Myometrial cell (primary cell): ENCODE data around the gene DUS4L. TPM values are rescaled to one million over a fixed set of nuclear protein-coding genes. Genes with fewer than 3 reads are reported as not detected.

Experiments
- total RNA-seq: library from RNA; depleted of rRNA; stranded (reverse); fragments of >200 nt; gene quantifications from 2 replicates; pipeline ENCODE4 v1.2.3, GENCODE V29; 2015

Gene DUS4L, protein sequence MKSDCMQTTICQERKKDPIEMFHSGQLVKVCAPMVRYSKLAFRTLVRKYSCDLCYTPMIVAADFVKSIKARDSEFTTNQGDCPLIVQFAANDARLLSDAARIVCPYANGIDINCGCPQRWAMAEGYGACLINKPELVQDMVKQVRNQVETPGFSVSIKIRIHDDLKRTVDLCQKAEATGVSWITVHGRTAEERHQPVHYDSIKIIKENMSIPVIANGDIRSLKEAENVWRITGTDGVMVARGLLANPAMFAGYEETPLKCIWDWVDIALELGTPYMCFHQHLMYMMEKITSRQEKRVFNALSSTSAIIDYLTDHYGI
- total RNA-seq: 10.5 and 11.2 TPM in 2 replicates

GRCh38 chr7:107563775-107564552 is at the start of gene DUS4L, which contains the start of gene COG5:
DUS4L (plus strand) TSS chr7:107563971; CDS start chr7:107567071, 3,100 bp downstream.
COG5 (minus strand) TSS chr7:107563920; CDS start chr7:107563896, 24 bp downstream.

GRCh38 chr7:107579885-107580715 is 16.3 kb downstream of the DUS4L start, which contains the start of gene BCAP29:
BCAP29 (plus strand) TSS chr7:107580246; CDS start chr7:107580773, 527 bp downstream.

Other genes with a start within 250 kb of the DUS4L start
- gene GPR22, start 93.9 kb upstream of the DUS4L start, total RNA-seq: 0.71 TPM in 1 of 2 replicates, not detected in the other
- gene COG5, start 51 bp upstream of the DUS4L start, total RNA-seq: 23.9 and 42.7 TPM in 2 replicates
- gene BCAP29, start 16.3 kb downstream of the DUS4L start, total RNA-seq: 85.9 and 131 TPM in 2 replicates
- under 0.01 and 0.18 TPM in 2 replicates for gene SLC26A4, start 96.9 kb downstream of the DUS4L start, total RNA-seq
- gene CBLL1, start 180.2 kb downstream of the DUS4L start, total RNA-seq: 11.3 and 12.7 TPM in 2 replicates
- gene SLC26A3, start 239.3 kb downstream of the DUS4L start, total RNA-seq: not detected in 2 replicates